GM23248 (cell line): ENCODE data around the gene LRBA. TPM values are rescaled to one million over a fixed set of nuclear protein-coding genes. Genes with fewer than 3 reads are reported as not detected.
A peak's percentile ranks its signal among the peaks of the same experiment; 100 is the strongest.

Experiments used
- DNase-seq: peaks from one replicate; pipeline ENCODE4 v3.0.0-alpha.2; 2015
- H2AFZ ChIP-seq: fragments of 200-600 bp; sonication (generic); 2 replicates; pipeline ENCODE4 v1.6.1; 2016; ENCODE audit warnings: antibody characterized with exemption
- H3F3A ChIP-seq: fragments of 200-600 bp; sonication (generic); 2 replicates; pipeline ENCODE4 v1.6.1; 2016; ENCODE audit warnings: mild to moderate bottlenecking, antibody characterized with exemption, mixed run types; ENCODE audit not compliant: insufficient read depth
- H3K27ac ChIP-seq: fragments of 200-600 bp; sonication (generic); 2 replicates; pipeline ENCODE4 v1.5.1; 2016; ENCODE audit warnings: mild to moderate bottlenecking
- H3K27me3 ChIP-seq: fragments of 200-600 bp; sonication (generic); replicated peaks from 2 replicates; pipeline ENCODE4 v1.6.1; 2016; ENCODE audit warnings: mild to moderate bottlenecking; ENCODE audit not compliant: insufficient read depth
- H3K36me3 ChIP-seq: fragments of 200-600 bp; sonication (generic); 2 replicates; pipeline ENCODE4 v1.6.1; 2016; ENCODE audit warnings: low read depth, mild to moderate bottlenecking
- H3K4me1 ChIP-seq: fragments of 200-600 bp; sonication (generic); 2 replicates; pipeline ENCODE4 v1.6.1; 2016; ENCODE audit warnings: mild to moderate bottlenecking; ENCODE audit not compliant: insufficient read depth
- H3K4me2 ChIP-seq: fragments of 200-600 bp; sonication (generic); one replicate; pipeline ENCODE4 v1.6.1; 2016; ENCODE audit warnings: mild to moderate bottlenecking; ENCODE audit not compliant: unreplicated experiment
- H3K4me3 ChIP-seq: fragments of 200-600 bp; sonication (generic); 2 replicates; pipeline ENCODE4 v1.5.1; 2016; ENCODE audit warnings: mild to moderate bottlenecking
- H3K79me2 ChIP-seq: fragments of 200-600 bp; sonication (generic); 2 replicates; pipeline ENCODE4 v1.6.1; 2016; ENCODE audit warnings: mild to moderate bottlenecking; ENCODE audit not compliant: insufficient read depth
- H3K9ac ChIP-seq: fragments of 200-600 bp; sonication (generic); 2 replicates; pipeline ENCODE4 v1.6.1; 2016; ENCODE audit warnings: mild to moderate bottlenecking
- H3K9me2 ChIP-seq: fragments of 200-600 bp; sonication (generic); 2 replicates; pipeline ENCODE4 v1.6.1; 2016; ENCODE audit warnings: mixed run types, mild to moderate bottlenecking, moderate library complexity; ENCODE audit not compliant: insufficient read depth
- H3K9me3 ChIP-seq: fragments of 200-600 bp; sonication (generic); one replicate; pipeline ENCODE4 v1.6.1; 2017; ENCODE audit warnings: low read depth
- H4K20me1 ChIP-seq: fragments of 200-600 bp; sonication (generic); 2 replicates; pipeline ENCODE4 v1.6.0; 2016; ENCODE audit not compliant: insufficient read depth
- EZH2 ChIP-seq: fragments of 200-600 bp; sonication (generic); IDR thresholded peaks from 2 replicates; pipeline ENCODE4 v1.6.1; 2018; ENCODE audit warnings: antibody characterized with exemption, mild to moderate bottlenecking; ENCODE audit not compliant: insufficient read depth, poor library complexity, severe bottlenecking
- EZH2phosphoT487 ChIP-seq: fragments of 200-600 bp; sonication (generic); IDR thresholded peaks from 2 replicates; pipeline ENCODE4 v1.6.1; 2018; ENCODE audit warnings: antibody characterized with exemption, moderate library complexity, mild to moderate bottlenecking, low read depth; ENCODE audit not compliant: insufficient read depth
- WGBS, 2 experiments: methylation state at CpG; one replicate each; pipeline ENCODE4 v1.1.6; 2015 to 2017; ENCODE audit warnings: low lambda C conversion rate in 2 of 2, low coverage in 1 of 2; ENCODE audit errors: missing lambda C conversion rate in 2 of 2; 5-methylcytosine and 5-hydroxymethylcytosine counted together
- in situ Hi-C: fragments of 300-500 bp; cut with MboI; formaldehyde crosslinking; loops from 2 replicates; pipeline ENCODE4 v1.15.0; 2020
- polyA plus RNA-seq: library from polyadenylated mRNA; unstranded; fragments of >200 nt; fragmentation: Nextera tagmentation; extraction: Ambion mirVana; gene quantifications from 2 replicates; pipeline ENCODE4 v1.2.1, GENCODE V29; 2016
- total RNA-seq: library from RNA; depleted of rRNA; stranded (reverse); fragments of >200 nt; shearing (Covaris generic); gene quantifications from 2 replicates; pipeline ENCODE4 v1.2.3, GENCODE V29; 2014

Gene LRBA
- total and polyA plus RNA-seq, 2 experiments from 2014 or later: 6.6 to 17.8 TPM

- Histone ChIP-seq H3K9ac (no peak overlapping the region), H3K4me3 (no peak overlapping the region), H3F3A (no peaks in the 10 kb centered on the region), H3K79me2 (no peaks in the 10 kb centered on the region), H3K9me3 (no peaks in the 10 kb centered on the region), H3K9me2 (no peaks in the 10 kb centered on the region), H2AFZ (peak overlapping the region; percentile 26; the same call in 1 of the 2 replicates), H3K27me3 (no peaks in the 10 kb centered on the region), H3K27ac (no peak overlapping the region), H3K36me3 (no peaks in the 10 kb centered on the region), H3K4me2 (no peak overlapping the region), H4K20me1 (no peaks in the 10 kb centered on the region), H3K4me1 (0 out of 2 replicates have a peak, but pooled peaks cover 5% of the 10 kb centered on the region)
- DNase-seq: no peak
- in situ Hi-C loops: loop anchor here (10.0 kb wide), 1 partner anchor 305 kb away; no protein-coding TSS in a partner anchor
- 48 to 50% methylated on average over 3 of the region's 3 CpGs for WGBS, 2 experiments
- TF ChIP-seq EZH2: no peak
- TF ChIP-seq EZH2phosphoT487: no peak
Observed at GRCh38 chr4:150289881-150290280, 725.2 kb downstream of the LRBA start.

GRCh38 chr4:150289198-150289597 lies 725.9 kb downstream of the LRBA start:
- Histone ChIP-seq H3K4me3 (no peak overlapping the region), H3K9me3 (no peaks in the 10 kb centered on the region), H2AFZ (peak overlapping the region; percentile 26; the same call in 1 of the 2 replicates), H3F3A (peaks cover 2% of the 10 kb centered on the region; the same call in 1 of the 2 replicates), H3K36me3 (no peaks in the 10 kb centered on the region), H3K9ac (no peak overlapping the region), H3K27ac (no peak overlapping the region), H3K79me2 (no peaks in the 10 kb centered on the region), H3K4me2 (no peak overlapping the region), H3K27me3 (no peaks in the 10 kb centered on the region), H3K9me2 (no peaks in the 10 kb centered on the region), H4K20me1 (no peaks in the 10 kb centered on the region), H3K4me1 (peaks cover 9% of the 10 kb centered on the region)
- no peak for DNase-seq
- in situ Hi-C loops: no loop called here
- 57 to 62% methylated on average over 2 of the region's 2 CpGs for WGBS, 2 experiments
- TF ChIP-seq EZH2phosphoT487 (no peak), EZH2 (no peak)

- no peaks in the 10 kb centered on the region for H3K79me2 ChIP-seq
- no peak overlapping the region for H3K27ac ChIP-seq
- H4K20me1 ChIP-seq: no peaks in the 10 kb centered on the region
- TF ChIP-seq EZH2phosphoT487 (no peak), EZH2 (no peak)
- H2AFZ ChIP-seq: no peak overlapping the region
- WGBS, 2 experiments: 88 to 89% methylated on average over 6 of the region's 6 CpGs
- in situ Hi-C loops: no loop called here
- no peaks in the 10 kb centered on the region for H3K36me3 ChIP-seq
- H3K4me1 ChIP-seq: peaks cover 19% of the 10 kb centered on the region
- no peak overlapping the region for H3K9ac ChIP-seq
- H3K9me2 ChIP-seq: no peaks in the 10 kb centered on the region
- H3K9me3 ChIP-seq: no peaks in the 10 kb centered on the region
- H3K4me3 ChIP-seq: no peak overlapping the region
- no peaks in the 10 kb centered on the region for H3K27me3 ChIP-seq
- H3F3A ChIP-seq: peaks cover 10% of the 10 kb centered on the region; the same call in 1 of the 2 replicates
- DNase-seq: no peak
- no peak overlapping the region for H3K4me2 ChIP-seq
Observed at GRCh38 chr4:150286656-150287055, 728.4 kb downstream of the LRBA start.

- in situ Hi-C loops: no loop called here
- Histone ChIP-seq H3K9me3 (no peaks in the 10 kb centered on the region), H3K36me3 (no peaks in the 10 kb centered on the region), H3K4me1 (peaks cover 37% of the 10 kb centered on the region), H3K9me2 (no peaks in the 10 kb centered on the region), H3F3A (peaks cover 35% of the 10 kb centered on the region), H3K27ac (peak overlapping the region; percentile 89), H3K27me3 (no peaks in the 10 kb centered on the region), H3K79me2 (no peaks in the 10 kb centered on the region), H2AFZ (peak overlapping the region; percentile 44), H3K9ac (peak overlapping the region; percentile 73), H4K20me1 (no peaks in the 10 kb centered on the region), H3K4me2 (peak overlapping the region; percentile 64), H3K4me3 (peak overlapping the region; percentile 39)
- WGBS, 2 experiments: 4 to 6% methylated on average over 1 of the region's 1 CpG
- DNase-seq: peak; percentile 89
- no peak for TF ChIP-seq EZH2
- no peak for TF ChIP-seq EZH2phosphoT487
Observed at GRCh38 chr4:150283689-150284088, 731.4 kb downstream of the LRBA start.
